ENCODE data around the gene BTG3. TPM values are rescaled to one million over a fixed set of nuclear protein-coding genes. Genes with fewer than 3 reads are reported as not detected.

BTG3 gene, protein sequence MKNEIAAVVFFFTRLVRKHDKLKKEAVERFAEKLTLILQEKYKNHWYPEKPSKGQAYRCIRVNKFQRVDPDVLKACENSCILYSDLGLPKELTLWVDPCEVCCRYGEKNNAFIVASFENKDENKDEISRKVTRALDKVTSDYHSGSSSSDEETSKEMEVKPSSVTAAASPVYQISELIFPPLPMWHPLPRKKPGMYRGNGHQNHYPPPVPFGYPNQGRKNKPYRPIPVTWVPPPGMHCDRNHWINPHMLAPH
- 10 to 100 TPM; 96.2 to 100.0 TPM for total RNA-seq
- 32.3 to 73.6 reads per million in 2 donors for total RNA-seq

DNA sequence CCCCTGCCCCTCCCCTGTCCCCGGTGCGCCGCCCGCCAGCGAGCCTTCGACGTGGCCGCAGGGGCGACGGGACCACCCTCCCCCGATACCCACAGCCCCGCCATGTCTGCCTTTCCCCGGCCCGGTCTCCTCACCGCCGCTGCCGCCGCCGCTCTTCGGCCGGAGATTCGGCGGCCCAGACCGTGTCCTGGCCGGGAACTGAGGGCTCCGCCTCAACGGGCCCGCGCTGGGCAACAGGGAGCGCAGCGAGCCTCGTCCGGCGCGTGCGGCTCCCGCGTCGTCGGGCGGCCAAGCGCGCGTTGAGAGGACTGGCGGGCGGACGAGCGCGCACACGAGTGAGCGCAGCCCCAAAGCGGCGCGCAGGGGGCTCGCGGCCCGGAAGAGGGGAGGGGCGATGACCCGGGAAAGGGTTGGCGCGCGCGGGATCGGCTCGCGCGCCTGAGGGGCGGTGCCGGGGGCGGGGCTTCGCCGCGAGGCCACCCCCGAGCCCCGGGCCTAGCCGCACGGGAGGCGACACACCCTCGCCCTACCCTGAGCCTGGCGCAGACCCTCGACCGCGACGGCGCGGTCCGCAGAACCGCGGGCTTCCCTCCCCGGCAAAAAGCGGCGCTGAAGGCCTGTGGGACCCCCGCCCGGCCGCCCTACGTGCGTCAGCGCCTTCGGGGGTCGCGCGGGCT is at the start of gene BTG3:
BTG3 (minus strand) TSS at position 337 of the 677 bp plus-strand sequence. CDS start 3,757 bp downstream, outside the sequence.
- Mint-ChIP-seq H3K27ac (peak within 1 kb of the TSS; percentile 98), H3K4me1 (peaks cover 11% of the 10 kb centered on the region), H3K27me3 (no peaks in the 10 kb centered on the region), H3K36me3 (ENCODE audit: low read depth) (no peaks in the 10 kb centered on the region), H3K4me3 (peak within 1 kb of the TSS; percentile 95)
- ATAC-seq (peak; percentile 78), DNase-seq (peak; percentile 75 to 83 (median 75))
- no peaks in the 10 kb centered on the region for H3K9me3 ChIP-seq (ENCODE audit: control insufficient read depth, low read length, poor library complexity, severe bottlenecking)

DNA sequence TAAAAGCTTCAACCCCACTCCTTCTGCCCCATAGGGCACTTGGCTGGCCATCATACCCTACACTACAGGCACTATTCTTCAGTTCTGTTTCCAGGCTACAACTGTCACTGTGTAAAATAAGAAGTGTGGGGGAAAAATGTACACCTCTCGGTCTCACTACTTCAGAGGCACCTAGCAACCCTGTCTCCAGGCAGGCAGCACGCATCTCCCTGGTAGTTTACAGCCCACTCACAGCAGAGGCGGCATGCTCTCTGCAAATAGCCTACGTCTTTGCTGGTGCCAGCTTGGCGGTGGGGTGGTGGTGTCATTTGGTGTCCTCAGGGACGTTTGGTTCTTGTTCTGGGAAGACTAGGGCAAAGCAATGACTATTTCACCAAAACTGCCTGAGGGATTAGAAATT is 48.2 kb upstream of the BTG3 start:
- H3K36me3 Mint-ChIP-seq (ENCODE audit: low read depth): no peaks in the 10 kb centered on the region

DNA sequence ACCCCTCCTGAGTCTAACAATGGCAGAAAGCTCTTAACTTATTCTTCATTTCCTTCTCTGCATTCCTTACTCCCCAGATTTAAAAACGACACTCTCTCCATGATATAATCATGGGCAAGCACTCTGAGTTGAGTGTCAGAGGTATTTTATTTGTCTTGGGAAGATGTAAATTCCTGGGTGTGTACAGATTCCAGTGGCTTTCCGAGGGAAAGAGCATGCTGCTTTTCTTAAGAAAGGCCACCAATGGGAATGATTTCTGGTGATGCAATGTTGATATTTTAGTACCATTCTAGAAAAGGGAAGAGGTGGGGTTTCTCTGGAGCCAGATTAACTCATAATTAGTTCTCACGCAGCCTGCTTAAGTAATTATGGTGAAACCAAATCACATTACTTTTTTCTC is 47.8 kb upstream of the BTG3 start:
- no peak overlapping the region for H3K27ac Mint-ChIP-seq

More for the DNA sequence above, 48.2 kb upstream of the BTG3 start:
- ATAC-seq (no peak), DNase-seq (no peak)
- Mint-ChIP-seq H3K27ac (no peak overlapping the region), H3K4me3 (no peak overlapping the region), H3K4me1 (no peaks in the 10 kb centered on the region), H3K27me3 (peaks cover 49% of the 10 kb centered on the region)
- no peaks in the 10 kb centered on the region for H3K9me3 ChIP-seq (ENCODE audit: control insufficient read depth, low read length, poor library complexity, severe bottlenecking)

DNA sequence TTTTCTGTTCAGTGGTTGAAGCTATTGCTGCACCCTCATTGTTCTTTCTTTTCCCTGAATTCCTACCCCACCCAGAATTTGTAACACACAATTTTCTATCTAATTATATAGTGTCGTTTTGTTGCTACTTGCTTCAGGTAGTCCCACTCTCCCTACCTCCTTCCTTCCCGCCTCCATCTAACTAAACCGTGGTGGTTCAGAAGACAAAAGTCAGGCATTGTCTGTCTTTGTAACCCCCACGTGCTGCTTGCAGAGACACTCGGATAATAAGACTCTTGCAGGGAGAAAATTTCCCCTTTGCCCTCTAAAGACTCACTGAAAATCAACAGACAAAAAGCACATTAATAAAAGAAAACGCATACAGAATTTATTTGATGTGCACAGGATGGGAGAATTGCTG is 46.2 kb upstream of the BTG3 start:
- ATAC-seq (no peak), DNase-seq (no peak)
- Mint-ChIP-seq H3K27me3 (peaks cover 49% of the 10 kb centered on the region), H3K4me3 (no peak overlapping the region), H3K27ac (no peak overlapping the region), H3K36me3 (ENCODE audit: low read depth) (no peaks in the 10 kb centered on the region), H3K4me1 (no peaks in the 10 kb centered on the region)
- H3K9me3 ChIP-seq (ENCODE audit: control insufficient read depth, low read length, poor library complexity, severe bottlenecking): no peaks in the 10 kb centered on the region

More for the DNA sequence above, 47.8 kb upstream of the BTG3 start:
- Mint-ChIP-seq H3K4me3 (no peak overlapping the region), H3K27me3 (peaks cover 53% of the 10 kb centered on the region), H3K36me3 (ENCODE audit: low read depth) (no peaks in the 10 kb centered on the region), H3K4me1 (no peaks in the 10 kb centered on the region)
- no peaks in the 10 kb centered on the region for H3K9me3 ChIP-seq (ENCODE audit: control insufficient read depth, low read length, poor library complexity, severe bottlenecking)
- ATAC-seq (no peak), DNase-seq (no peak)

DNA sequence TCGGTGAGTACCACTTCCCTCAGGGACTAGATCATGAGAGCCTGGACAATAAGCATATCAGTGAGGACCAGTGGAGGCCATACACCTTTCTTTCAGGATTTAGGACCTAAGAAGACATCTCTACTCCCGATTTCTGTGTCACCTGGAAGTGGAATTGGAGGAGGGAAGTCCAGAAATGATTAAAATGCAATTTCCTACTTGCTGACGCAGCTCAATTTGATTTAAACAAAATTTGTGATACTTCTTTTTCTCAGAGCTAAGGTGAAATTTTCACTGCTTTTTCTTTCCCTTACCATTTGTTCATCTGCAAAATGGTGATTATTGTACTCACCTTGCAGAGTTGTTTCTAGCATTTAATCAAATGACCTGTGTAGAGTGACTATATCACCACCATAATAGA is 38.8 kb upstream of the BTG3 start:
- DNase-seq: no peak

DNA sequence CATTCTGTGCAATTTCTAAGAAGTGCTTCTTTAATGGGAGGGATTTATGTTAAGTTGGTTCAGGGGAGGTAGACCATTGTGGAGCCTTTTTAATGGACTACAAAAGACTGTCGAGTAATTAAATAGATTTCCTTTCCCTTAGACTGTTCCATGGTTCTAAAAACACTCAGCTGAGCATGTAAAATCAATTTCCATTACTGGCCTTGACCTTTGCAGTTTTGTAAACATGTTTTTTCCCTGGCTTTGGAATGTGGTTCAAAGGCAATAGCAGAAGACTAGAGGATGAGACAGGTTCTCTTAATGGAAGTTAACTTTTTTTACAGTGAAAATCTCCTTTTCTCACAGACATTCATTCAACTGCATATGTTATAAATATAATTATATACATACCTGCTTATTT is 37.6 kb upstream of the BTG3 start:
- no peak for ATAC-seq
- H3K27me3 Mint-ChIP-seq: peaks cover 11% of the 10 kb centered on the region
- H3K27ac Mint-ChIP-seq: no peak overlapping the region
- no peak overlapping the region for H3K4me3 Mint-ChIP-seq
- no peaks in the 10 kb centered on the region for H3K9me3 ChIP-seq (ENCODE audit: control insufficient read depth, low read length, poor library complexity, severe bottlenecking)
- H3K4me1 Mint-ChIP-seq: no peaks in the 10 kb centered on the region
- DNase-seq: no peak
- H3K36me3 Mint-ChIP-seq (ENCODE audit: low read depth): no peaks in the 10 kb centered on the region

More for the DNA sequence above, 38.8 kb upstream of the BTG3 start:
- Mint-ChIP-seq H3K36me3 (ENCODE audit: low read depth) (no peaks in the 10 kb centered on the region), H3K4me1 (no peaks in the 10 kb centered on the region), H3K4me3 (no peak overlapping the region), H3K27me3 (peaks cover 19% of the 10 kb centered on the region), H3K27ac (no peak overlapping the region)
- ATAC-seq: no peak
- no peaks in the 10 kb centered on the region for H3K9me3 ChIP-seq (ENCODE audit: control insufficient read depth, low read length, poor library complexity, severe bottlenecking)

DNA sequence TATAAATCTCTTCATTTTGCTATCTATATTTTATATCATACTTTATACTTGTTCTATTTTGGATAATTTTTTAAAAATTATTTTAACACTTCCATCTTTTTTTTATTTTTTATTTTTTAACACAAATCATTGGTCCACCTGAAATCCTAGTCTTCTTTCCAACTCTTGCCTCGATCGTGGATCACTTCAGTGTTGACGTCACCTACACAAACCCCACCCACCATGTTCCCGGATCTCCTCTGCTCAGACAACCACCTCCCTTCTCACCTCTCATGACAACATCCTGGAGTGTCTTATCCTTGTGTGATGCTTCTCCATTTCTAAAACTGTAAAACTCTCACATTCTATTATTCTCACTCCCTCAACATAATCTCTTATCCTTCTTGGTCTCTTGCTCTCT is 34.1 kb upstream of the BTG3 start:
- Mint-ChIP-seq H3K27me3 (peaks cover 11% of the 10 kb centered on the region), H3K4me1 (peaks cover 2% of the 10 kb centered on the region), H3K36me3 (ENCODE audit: low read depth) (no peaks in the 10 kb centered on the region), H3K27ac (no peak overlapping the region), H3K4me3 (no peak overlapping the region)
- no peak for ATAC-seq
- H3K9me3 ChIP-seq (ENCODE audit: control insufficient read depth, low read length, poor library complexity, severe bottlenecking): no peaks in the 10 kb centered on the region
- DNase-seq: no peak

DNA sequence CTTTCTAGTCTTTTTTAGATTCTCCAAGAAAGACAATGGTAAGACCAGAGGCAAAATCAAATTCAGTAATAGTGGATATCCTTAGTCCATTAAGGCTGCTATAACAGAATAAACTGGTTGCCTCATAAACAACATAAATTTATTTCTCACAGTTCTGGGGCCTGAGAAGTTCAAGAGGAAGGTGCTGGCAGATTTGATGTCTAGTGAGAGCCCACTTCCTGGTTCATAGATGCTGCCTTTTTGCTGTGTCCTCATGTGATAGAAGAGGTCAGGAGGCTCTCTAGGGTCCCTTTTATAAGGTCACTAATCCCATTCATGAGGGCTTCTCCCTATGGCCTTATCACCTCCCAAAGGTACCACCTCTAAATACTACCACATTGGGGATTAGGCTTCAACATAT is 31.5 kb upstream of the BTG3 start:
- H3K27ac Mint-ChIP-seq: no peak overlapping the region
- H3K27me3 Mint-ChIP-seq: peaks cover 7% of the 10 kb centered on the region
- H3K9me3 ChIP-seq (ENCODE audit: control insufficient read depth, low read length, poor library complexity, severe bottlenecking): no peaks in the 10 kb centered on the region
- no peak for DNase-seq
- no peak overlapping the region for H3K4me3 Mint-ChIP-seq
- no peak for ATAC-seq
- no peaks in the 10 kb centered on the region for H3K36me3 Mint-ChIP-seq (ENCODE audit: low read depth)
- H3K4me1 Mint-ChIP-seq: peaks cover 2% of the 10 kb centered on the region

DNA sequence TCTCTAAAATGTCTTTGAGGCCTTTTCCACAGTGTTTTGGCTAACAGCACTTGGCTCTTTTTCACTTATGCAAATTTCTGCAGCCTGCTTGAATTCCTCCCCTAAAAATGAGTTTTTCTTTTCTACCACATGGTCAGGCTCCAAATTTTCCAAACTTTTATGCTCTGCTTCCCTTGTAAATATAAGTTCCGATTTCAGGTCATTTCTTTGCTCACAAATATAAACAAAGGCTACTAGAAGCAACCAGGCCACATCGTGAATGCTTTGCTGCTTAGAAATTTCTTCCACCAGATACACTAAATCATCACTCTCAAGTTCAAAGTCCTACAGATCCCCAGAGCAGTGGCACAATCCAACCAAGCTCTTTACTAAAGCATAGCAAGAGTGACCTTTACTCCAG is 28.1 kb upstream of the BTG3 start:
- no peaks in the 10 kb centered on the region for H3K9me3 ChIP-seq (ENCODE audit: control insufficient read depth, low read length, poor library complexity, severe bottlenecking)
- DNase-seq: no peak
- H3K4me3 Mint-ChIP-seq: no peak overlapping the region
- peaks cover 2% of the 10 kb centered on the region for H3K4me1 Mint-ChIP-seq
- H3K27me3 Mint-ChIP-seq: no peaks in the 10 kb centered on the region
- ATAC-seq: no peak
- H3K36me3 Mint-ChIP-seq (ENCODE audit: low read depth): peaks cover 2% of the 10 kb centered on the region
- no peak overlapping the region for H3K27ac Mint-ChIP-seq

DNA sequence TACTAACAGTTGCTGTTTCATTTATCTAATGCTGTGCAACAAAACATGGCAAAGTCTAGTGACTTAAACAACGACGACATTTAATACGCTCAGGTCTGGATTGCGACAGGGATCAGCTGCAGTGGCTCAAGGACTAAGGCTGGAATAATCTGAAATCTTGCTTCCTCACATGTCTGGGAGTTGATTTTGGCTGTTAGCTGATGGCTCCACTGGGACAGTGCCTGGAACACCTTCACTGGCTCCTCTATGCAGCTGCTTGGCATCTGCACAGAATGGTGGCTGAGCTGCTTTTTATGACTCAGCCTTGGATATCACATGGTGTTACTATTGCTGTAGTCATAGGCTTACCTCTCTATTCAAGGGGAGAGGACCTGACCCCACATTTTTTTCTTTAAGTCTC is 24.0 kb upstream of the BTG3 start:
- H3K4me3 Mint-ChIP-seq: no peak overlapping the region
- ATAC-seq (no peak), DNase-seq (no peak)
- peaks cover 4% of the 10 kb centered on the region for H3K36me3 Mint-ChIP-seq (ENCODE audit: low read depth)
- no peak overlapping the region for H3K27ac Mint-ChIP-seq
- H3K27me3 Mint-ChIP-seq: peaks cover 7% of the 10 kb centered on the region
- peaks cover 3% of the 10 kb centered on the region for H3K4me1 Mint-ChIP-seq
- H3K9me3 ChIP-seq (ENCODE audit: control insufficient read depth, low read length, poor library complexity, severe bottlenecking): no peaks in the 10 kb centered on the region

DNA sequence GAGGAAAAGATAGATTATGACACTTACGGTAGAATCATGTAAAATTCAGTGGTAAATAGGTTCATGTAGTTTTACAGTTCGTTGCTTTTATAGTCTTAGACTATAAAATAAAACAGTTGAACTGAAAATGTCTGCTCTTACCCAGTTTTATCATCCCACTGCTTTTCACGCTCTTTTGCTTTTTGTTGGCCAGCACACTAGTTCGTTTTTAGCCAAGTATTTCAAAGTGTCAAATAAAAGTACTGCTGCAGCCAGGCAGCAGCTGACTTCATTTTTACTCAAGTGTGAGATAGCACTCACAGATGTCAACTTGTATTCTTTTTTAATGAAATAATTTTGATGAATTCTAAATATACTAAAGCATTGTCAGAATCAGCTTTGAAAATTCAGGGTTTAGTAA is 18.5 kb upstream of the BTG3 start:
- H3K27ac Mint-ChIP-seq: no peak overlapping the region
- peaks cover 24% of the 10 kb centered on the region for H3K27me3 Mint-ChIP-seq
- ATAC-seq (no peak), DNase-seq (no peak)
- no peak overlapping the region for H3K4me3 Mint-ChIP-seq
- H3K4me1 Mint-ChIP-seq: peaks cover 5% of the 10 kb centered on the region
- H3K9me3 ChIP-seq (ENCODE audit: control insufficient read depth, low read length, poor library complexity, severe bottlenecking): no peaks in the 10 kb centered on the region
- H3K36me3 Mint-ChIP-seq (ENCODE audit: low read depth): peaks cover 2% of the 10 kb centered on the region

DNA sequence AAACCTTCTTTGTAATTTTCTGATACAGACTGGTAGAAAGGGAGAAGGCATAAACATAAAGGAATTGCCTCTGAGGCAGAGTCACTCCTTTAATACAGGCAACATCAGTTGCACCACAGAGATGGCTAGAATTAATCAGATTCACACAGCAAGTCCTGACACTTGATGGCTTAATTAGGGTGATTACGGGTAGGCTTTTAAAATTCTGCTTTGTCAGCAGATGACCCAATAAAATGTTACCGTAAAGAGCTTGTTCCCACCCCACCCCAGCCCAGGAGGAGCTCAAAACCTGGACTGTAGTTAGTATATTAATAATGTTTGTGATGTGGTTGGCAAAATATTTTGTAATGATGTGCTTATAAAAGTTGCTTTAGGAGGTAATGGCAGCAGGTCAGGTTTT is 9.3 kb upstream of the BTG3 start:
- Mint-ChIP-seq H3K27me3 (peaks cover 40% of the 10 kb centered on the region), H3K4me1 (no peaks in the 10 kb centered on the region), H3K27ac (no peak overlapping the region), H3K36me3 (ENCODE audit: low read depth) (peaks cover 4% of the 10 kb centered on the region), H3K4me3 (no peak overlapping the region)
- no peaks in the 10 kb centered on the region for H3K9me3 ChIP-seq (ENCODE audit: control insufficient read depth, low read length, poor library complexity, severe bottlenecking)
- DNase-seq (no peak), ATAC-seq (no peak)

DNA sequence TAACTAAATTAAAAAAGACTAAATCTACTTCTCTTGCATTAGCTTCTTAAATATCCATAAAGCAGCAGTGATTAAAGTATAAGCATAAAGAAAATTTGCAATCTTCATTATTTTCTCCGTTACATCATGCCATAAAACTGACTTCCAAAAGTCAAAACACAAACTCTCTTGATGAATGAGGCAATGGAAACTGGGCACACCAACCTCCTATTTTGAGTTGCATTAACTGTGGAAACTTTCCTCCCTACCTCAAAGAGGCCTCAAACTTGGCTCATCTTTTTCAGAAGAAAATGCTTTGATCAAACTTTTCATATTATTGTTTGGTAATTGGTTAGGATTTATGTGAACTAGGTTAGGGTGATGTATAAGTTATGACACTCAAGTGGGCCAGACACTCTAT is 4.1 kb upstream of the BTG3 start:
- H3K27ac Mint-ChIP-seq: no peak overlapping the region
- no peaks in the 10 kb centered on the region for H3K4me1 Mint-ChIP-seq
- H3K27me3 Mint-ChIP-seq: no peaks in the 10 kb centered on the region
- DNase-seq (no peak), ATAC-seq (no peak)
- peaks cover 2% of the 10 kb centered on the region for H3K36me3 Mint-ChIP-seq (ENCODE audit: low read depth)
- no peaks in the 10 kb centered on the region for H3K9me3 ChIP-seq (ENCODE audit: control insufficient read depth, low read length, poor library complexity, severe bottlenecking)
- H3K4me3 Mint-ChIP-seq: no peak overlapping the region

DNA sequence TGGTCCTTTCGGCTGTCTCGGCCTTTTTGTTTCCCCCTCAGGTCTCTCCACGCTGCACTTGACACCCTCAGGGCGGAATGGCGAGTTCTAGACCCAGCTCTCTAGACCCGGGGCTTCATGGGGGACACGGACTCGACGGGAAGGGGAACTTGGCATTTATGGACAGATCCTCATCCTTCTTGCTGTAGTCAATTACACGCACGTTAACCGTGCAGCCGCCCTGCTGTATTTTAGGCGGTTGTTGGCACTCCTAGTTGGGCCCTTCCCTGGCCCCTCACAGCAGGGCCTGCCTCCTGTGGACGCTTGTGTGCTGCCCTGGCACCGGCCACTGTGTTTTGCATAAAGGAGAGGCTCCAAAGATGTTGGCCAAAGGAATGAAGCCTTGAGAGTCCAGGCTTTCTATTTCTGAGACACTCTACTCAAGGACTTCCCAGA is 558 bp upstream of the BTG3 start:
- ATAC-seq (no peak), DNase-seq (peak in 1 of 3 donors; percentile 10)
- no peaks in the 10 kb centered on the region for H3K9me3 ChIP-seq (ENCODE audit: control insufficient read depth, low read length, poor library complexity, severe bottlenecking)
- no peaks in the 10 kb centered on the region for H3K27me3 Mint-ChIP-seq
- peak overlapping the region; percentile 84 for H3K4me3 Mint-ChIP-seq
- peaks cover 2% of the 10 kb centered on the region for H3K36me3 Mint-ChIP-seq (ENCODE audit: low read depth)
- H3K4me1 Mint-ChIP-seq: peaks cover 7% of the 10 kb centered on the region
- peak overlapping the region; percentile 88 for H3K27ac Mint-ChIP-seq

Data from T-helper 17 cell (primary cell).